AG04449 (cell line): Measurements from ENCODE around the gene CUL1.

Experiments used
- CTCF ChIA-PET: fragments of 350-600 bp; formaldehyde crosslinking; extraction: SDS; loops from one replicate; lab custom pipeline; 2021; ENCODE audit warnings: antibody characterized with exemption; lab: Yijun Ruan, JAX
- POLR2A ChIA-PET: fragments of 400-600, 350-600 bp; formaldehyde crosslinking; extraction: SDS; loops from one replicate; lab custom pipeline; 2020; ENCODE audit warnings: antibody characterized with exemption, inconsistent platforms; lab: Yijun Ruan, JAX
- DNase-seq: peaks from one replicate; pipeline ENCODE4 v3.0.0-alpha.2; 2010; ENCODE audit warnings: low read depth, low spot score
- H3K4me3 ChIP-seq: 2 replicates; pipeline ENCODE4 v1.5.1; 2011; ENCODE audit warnings: low read depth, mild to moderate bottlenecking, control low read depth, low read length
- TF ChIP-seq, protein P1 (sequence below): IDR thresholded peaks from one replicate; pipeline ENCODE4 v1.5.1; 2011; ENCODE audit warnings: mild to moderate bottlenecking, moderate library complexity, low read length, control low read depth, inconsistent platforms; ENCODE audit not compliant: insufficient read depth; ENCODE audit errors: missing control alignments

The CUL1 gene

DNA sequence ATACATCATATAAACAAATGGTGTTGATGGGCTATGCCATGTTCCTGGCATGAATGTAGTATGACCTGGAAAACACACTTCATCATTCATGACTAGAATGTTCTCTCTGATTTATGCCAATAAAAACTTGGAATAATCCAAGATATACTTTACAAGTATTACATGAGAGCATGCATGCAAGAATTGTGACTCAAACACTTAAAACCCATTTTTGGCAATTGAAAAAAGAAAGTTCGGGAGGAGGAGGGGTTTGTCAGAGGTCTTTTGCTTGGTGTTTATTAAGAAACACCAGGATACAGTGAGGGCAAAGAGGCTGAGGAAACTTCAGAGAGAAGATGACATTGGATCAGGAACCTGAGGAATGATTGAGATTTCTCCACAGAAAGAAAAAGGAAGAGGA lies 10.2 kb upstream of the CUL1 start:
- POLR2A ChIA-PET = no interaction called here
- no peak overlapping the region for H3K4me3 ChIP-seq
- TF ChIP-seq, protein P1, sequence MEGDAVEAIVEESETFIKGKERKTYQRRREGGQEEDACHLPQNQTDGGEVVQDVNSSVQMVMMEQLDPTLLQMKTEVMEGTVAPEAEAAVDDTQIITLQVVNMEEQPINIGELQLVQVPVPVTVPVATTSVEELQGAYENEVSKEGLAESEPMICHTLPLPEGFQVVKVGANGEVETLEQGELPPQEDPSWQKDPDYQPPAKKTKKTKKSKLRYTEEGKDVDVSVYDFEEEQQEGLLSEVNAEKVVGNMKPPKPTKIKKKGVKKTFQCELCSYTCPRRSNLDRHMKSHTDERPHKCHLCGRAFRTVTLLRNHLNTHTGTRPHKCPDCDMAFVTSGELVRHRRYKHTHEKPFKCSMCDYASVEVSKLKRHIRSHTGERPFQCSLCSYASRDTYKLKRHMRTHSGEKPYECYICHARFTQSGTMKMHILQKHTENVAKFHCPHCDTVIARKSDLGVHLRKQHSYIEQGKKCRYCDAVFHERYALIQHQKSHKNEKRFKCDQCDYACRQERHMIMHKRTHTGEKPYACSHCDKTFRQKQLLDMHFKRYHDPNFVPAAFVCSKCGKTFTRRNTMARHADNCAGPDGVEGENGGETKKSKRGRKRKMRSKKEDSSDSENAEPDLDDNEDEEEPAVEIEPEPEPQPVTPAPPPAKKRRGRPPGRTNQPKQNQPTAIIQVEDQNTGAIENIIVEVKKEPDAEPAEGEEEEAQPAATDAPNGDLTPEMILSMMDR = no peak
- DNase-seq = no peak
- CTCF ChIA-PET = no interaction called here

DNA sequence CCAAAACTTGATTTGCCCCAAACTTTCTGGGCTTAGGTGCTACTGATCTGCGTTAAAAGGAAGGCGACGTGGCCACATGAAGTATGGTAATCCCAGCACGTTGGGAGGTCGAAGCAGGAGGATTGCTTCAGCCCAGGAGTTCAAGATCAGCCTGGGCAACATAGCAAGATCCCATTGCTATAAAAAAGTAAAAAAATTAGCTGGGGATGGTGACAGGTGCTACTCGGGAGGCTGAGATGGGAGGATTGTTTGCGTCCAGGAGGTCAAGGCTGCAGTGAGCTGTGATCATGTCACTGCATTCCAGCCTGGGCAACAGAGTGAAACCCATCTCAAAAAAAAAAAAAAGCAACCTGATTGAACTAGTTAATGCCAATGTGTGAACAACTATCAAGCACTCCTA lies 5.1 kb upstream of the CUL1 start:
- ChIA-PET CTCF (no interaction called here), POLR2A (no interaction called here)
- TF ChIP-seq, protein P1 = no peak
- no peak for DNase-seq
- H3K4me3 ChIP-seq = no peak overlapping the region

DNA sequence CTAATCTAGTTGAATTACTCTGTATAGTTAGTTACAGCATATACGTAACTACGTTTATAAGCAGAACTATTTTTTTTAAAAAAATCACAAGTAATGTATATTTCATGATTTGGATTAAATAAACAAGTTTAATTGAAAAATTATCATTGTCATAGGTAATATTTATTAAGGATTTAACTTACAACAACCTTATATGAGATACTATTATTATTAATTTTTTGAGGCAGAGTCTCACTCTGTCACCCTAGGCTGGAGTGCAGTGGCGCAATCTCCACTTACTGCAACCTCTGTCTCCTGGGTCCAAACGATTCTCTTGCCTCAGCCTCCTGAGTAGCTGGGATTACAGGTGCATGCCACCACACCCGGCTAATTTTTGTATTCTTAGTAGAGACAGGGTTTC lies 4.1 kb upstream of the CUL1 start:
- ChIA-PET CTCF (no interaction called here), POLR2A (no interaction called here)
- no peak for DNase-seq

DNA sequence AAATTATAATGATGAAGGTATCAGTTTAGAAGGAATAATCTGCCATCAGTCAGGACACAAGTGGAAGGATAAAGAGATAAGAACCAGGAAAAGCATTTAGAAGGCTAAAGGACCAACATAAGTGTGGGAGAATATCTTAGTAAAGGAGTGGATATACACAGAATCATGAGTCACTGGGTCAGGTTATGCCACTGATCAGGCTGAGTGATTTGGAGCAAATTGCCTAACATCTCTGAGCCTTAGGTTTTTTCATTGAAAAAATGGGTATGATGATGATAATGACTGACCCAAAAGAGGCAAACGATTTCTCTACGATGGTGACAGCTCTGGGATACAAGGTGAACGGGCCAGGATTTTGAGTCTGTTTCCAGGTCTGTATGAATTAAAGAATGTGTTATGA lies 2.8 kb upstream of the CUL1 start:
- ChIA-PET POLR2A (no interaction called here), CTCF (no interaction called here)
- H3K4me3 ChIP-seq = no peak overlapping the region
- TF ChIP-seq, protein P1 = no peak
- no peak for DNase-seq

More for the DNA sequence above, 4.1 kb upstream of the CUL1 start:
- TF ChIP-seq, protein P1 = no peak
- H3K4me3 ChIP-seq = no peak overlapping the region

DNA sequence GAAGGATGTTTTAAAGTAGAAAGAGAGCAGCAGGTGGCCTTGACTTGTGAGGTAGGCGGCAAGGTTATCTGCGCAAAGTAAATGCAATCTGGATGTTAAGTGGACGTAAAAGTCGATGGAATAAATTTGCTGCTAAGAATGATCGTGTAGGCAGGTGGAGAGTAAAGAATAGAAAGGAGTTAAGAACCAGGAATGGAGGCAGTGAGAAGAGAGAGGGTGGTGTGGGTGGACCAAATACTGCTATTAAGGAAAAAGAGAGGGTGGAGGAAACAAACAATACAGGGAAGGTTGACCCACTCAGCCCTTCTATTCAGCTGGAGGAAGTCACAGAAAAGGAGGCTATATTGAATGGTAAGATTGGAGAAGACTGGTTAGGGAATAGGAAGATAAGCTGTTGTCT lies 1.9 kb upstream of the CUL1 start:
- DNase-seq = no peak
- TF ChIP-seq, protein P1 = no peak
- POLR2A ChIA-PET = interaction anchor here (0.5 to 0.7 kb wide), 2 partner anchors 369 to 506 kb away, joined by 3 read pairs; no protein-coding TSS in a partner anchor
- H3K4me3 ChIP-seq = no peak overlapping the region
- CTCF ChIA-PET = no interaction called here

DNA sequence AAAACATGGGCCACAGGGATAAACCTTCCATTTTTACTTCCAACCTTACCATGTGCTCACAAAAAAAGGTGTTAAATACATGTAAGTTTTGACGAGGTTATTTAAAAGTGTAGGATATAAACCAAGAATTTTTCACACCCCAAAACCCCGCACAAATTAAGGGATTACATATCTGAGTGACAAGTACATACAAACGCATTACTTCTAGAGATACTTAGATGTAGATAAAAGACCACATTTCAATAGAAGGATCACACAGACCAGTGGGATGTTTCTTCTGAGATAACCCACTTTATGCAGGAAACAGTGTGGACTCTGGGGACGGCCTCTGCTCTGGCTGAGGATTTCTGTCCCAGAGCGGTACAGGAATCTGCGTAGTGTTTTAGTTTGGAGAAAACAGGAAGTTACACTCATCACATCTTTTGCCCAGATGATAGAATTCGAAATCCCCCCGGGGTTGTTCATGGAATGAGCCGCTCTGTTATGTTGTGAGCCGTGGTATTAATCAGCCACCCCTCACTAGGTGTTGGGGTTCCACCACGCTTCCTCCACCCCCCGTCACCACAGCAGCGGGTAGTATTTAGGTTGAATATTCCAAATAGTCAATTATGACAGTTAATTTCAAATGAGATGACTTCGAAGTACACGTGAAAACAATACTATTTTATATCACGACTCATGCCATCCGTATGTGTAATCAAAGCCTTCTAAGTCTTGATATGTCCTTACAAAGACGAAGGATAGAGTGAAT lies 1.3 kb upstream of the CUL1 start:
- peak overlapping the region; percentile 75 for H3K4me3 ChIP-seq
- ChIA-PET CTCF (interaction anchor here (1.4 kb wide), 1 partner anchor 266 kb away, joined by 5 read pairs; no protein-coding TSS in a partner anchor), POLR2A (interaction anchor here (0.7 kb wide), 1 partner anchor 368 kb away, joined by 3 read pairs; no protein-coding TSS in a partner anchor)
- TF ChIP-seq, protein P1 = no peak
- DNase-seq = no peak
